CD8-positive, alpha-beta memory T cell (primary cell): ENCODE data around the gene CACHD1. TPM values are rescaled to one million over a fixed set of nuclear protein-coding genes. Genes with fewer than 3 reads are reported as not detected.

Experiments
- CTCF ChIA-PET: fragments of 350-600 bp; sonication (Branson Sonifier 250); formaldehyde crosslinking; loops from one replicate; lab custom pipeline; 2021; ENCODE audit warnings: antibody characterized with exemption; lab: Charles Lee
- POLR2A ChIA-PET: fragments of 350-600 bp; sonication (Branson Sonifier 250); formaldehyde crosslinking; loops from one replicate; lab custom pipeline; 2021; ENCODE audit warnings: antibody characterized with exemption; lab: Charles Lee
- DNase-seq, 5 donors: peaks; one replicate each; pipeline versions ENCODE4 v3.0.0 to v3.0.0-alpha.2; 2020 to 2022; ENCODE audit warnings: mixed read lengths in 1 of 5
- H3K27ac ChIP-seq: one replicate; pipeline ENCODE4 v1.7.0; 2013; ENCODE audit warnings: low read depth, mild to moderate bottlenecking, low read length, moderate library complexity
- H3K27me3 ChIP-seq: 2 replicates; pipeline ENCODE4 v1.7.0; 2013; ENCODE audit warnings: low read length, mild to moderate bottlenecking; ENCODE audit not compliant: insufficient read depth, poor library complexity, severe bottlenecking
- H3K36me3 ChIP-seq: 2 replicates; pipeline ENCODE4 v1.7.0; 2013; ENCODE audit warnings: mild to moderate bottlenecking, low read length, moderate library complexity; ENCODE audit not compliant: insufficient read depth
- H3K4me1 ChIP-seq: 2 replicates; pipeline ENCODE4 v1.7.0; 2013; ENCODE audit warnings: mild to moderate bottlenecking, low read length, moderate library complexity; ENCODE audit not compliant: insufficient read depth
- H3K4me3 ChIP-seq: 2 replicates; pipeline ENCODE4 v1.7.0; 2013; ENCODE audit warnings: mild to moderate bottlenecking, low read length
- H3K9me3 ChIP-seq: 2 replicates; pipeline ENCODE4 v1.7.0; 2013; ENCODE audit warnings: mild to moderate bottlenecking, low read length
- H3K27ac Mint-ChIP-seq, 8 donors: one replicate each; pipeline ENCODE4 v1.8.0; 2020 to 2021; ENCODE audit warnings: mixed read lengths in 8 of 8, mild to moderate bottlenecking in 6 of 8, inconsistent platforms in 3 of 8, moderate library complexity in 3 of 8
- H3K27me3 Mint-ChIP-seq, 2 donors: one replicate each; pipeline ENCODE4 v1.8.0; 2020 to 2021; ENCODE audit warnings: mixed read lengths in 2 of 2, mild to moderate bottlenecking in 1 of 2, moderate library complexity in 1 of 2
- H3K36me3 Mint-ChIP-seq, 3 donors: one replicate each; pipeline ENCODE4 v1.8.0; 2020 to 2021; ENCODE audit warnings: mixed read lengths in 3 of 3, inconsistent platforms in 1 of 3, mild to moderate bottlenecking in 1 of 3
- H3K4me1 Mint-ChIP-seq, 3 donors: one replicate each; pipeline ENCODE4 v1.8.0; 2020 to 2021; ENCODE audit warnings: mixed read lengths in 3 of 3, inconsistent platforms in 1 of 3, mild to moderate bottlenecking in 1 of 3
- H3K4me3 Mint-ChIP-seq, 7 donors: one replicate each; pipeline ENCODE4 v1.8.0; 2020 to 2021; ENCODE audit warnings: mixed read lengths in 7 of 7, mild to moderate bottlenecking in 6 of 7, moderate library complexity in 4 of 7, inconsistent platforms in 2 of 7
- H3K9me3 Mint-ChIP-seq, 5 donors: one replicate each; pipeline ENCODE4 v1.8.0; 2020 to 2022; ENCODE audit warnings: mixed read lengths in 5 of 5, mild to moderate bottlenecking in 3 of 5, moderate library complexity in 2 of 5, inconsistent platforms in 1 of 5
- polyA plus RNA-seq: library from polyadenylated mRNA; unstranded; fragments of 300-500 nt; fragmentation: Illumina TruSeq; gene quantifications from one replicate; pipeline ENCODE4 v1.2.3, GENCODE V29; 2021
- total RNA-seq, 2 experiments: library from RNA; stranded (reverse); gene quantifications; one replicate each; pipeline ENCODE4 v1.2.3, GENCODE V29; 2021

The CACHD1 gene
- total and polyA plus RNA-seq, 3 experiments from 2014 or later, result 0.35 TPM; not detected in 1

DNA sequence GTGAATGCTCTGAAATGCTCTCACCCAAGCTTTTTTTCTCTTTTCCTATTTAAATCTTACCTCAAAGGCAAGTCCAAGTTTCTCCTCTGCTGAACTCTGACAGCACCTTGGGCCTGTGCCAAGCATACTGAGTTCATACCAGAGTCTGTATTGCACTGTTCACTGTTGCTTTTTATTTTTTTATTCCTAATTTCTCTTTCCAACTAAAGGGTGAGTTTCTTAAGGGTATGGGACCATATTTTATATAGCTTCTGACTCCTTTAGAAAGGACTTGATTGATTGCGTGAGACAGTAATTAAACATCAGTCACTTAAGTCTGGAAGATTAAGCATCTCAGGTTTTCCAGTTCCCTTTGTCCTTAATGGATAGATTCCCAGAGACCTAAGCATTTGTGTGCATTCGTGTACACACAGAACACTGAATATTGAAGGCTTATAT is 69.9 kb downstream of the CACHD1 start:
- Mint-ChIP-seq H3K4me3 (no peak overlapping the region), H3K27me3 (peaks cover 8 to 20% of the 10 kb centered on the region in 2 donors), H3K27ac (no peak overlapping the region), H3K4me1 (peaks cover 2 to 16% (median 15%) of the 10 kb centered on the region in 3 donors), H3K9me3 (peaks cover 0 to 5% (median 0%) of the 10 kb centered on the region in 5 donors), H3K36me3 (no peaks in the 10 kb centered on the region)
- DNase-seq, result no peak
- peaks cover 34% of the 10 kb centered on the region for H3K4me1 ChIP-seq
- POLR2A ChIA-PET, result no interaction called here
- no peaks in the 10 kb centered on the region for H3K27me3 ChIP-seq
- H3K27ac ChIP-seq, result no peak overlapping the region
- no peaks in the 10 kb centered on the region for H3K9me3 ChIP-seq
- no peak overlapping the region for H3K4me3 ChIP-seq
- H3K36me3 ChIP-seq, result no peaks in the 10 kb centered on the region
- CTCF ChIA-PET, result no interaction called here

DNA sequence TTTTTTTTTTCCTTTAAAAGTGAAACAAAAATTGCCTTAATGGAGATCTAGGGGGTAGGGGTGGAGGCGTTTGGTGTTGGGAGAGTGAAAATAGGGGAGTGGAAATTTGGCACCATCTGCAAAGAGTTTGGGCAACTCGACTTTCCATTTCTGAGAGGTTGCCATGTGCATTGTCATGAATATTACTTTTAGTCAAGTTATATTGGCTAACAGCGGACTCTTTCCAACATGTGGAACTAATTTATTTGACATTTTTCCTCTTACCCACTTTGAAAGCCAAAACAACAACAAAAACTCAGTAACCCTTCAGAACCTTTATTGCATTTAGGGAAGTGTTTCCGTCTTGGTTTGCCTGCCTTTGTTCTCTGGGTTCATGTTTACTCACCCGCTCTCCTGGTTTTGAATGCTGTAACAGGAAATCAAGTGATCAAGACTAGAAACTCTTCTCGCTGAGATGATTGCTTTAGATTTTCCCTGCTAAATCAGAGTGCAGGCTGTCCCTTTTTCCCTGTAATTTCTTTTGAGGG is 70.4 kb downstream of the CACHD1 start:
- Histone ChIP-seq H3K4me3 (no peak overlapping the region), H3K4me1 (peaks cover 39% of the 10 kb centered on the region), H3K9me3 (no peaks in the 10 kb centered on the region), H3K36me3 (no peaks in the 10 kb centered on the region), H3K27me3 (no peaks in the 10 kb centered on the region), H3K27ac (no peak overlapping the region)
- ChIA-PET POLR2A (no interaction called here), CTCF (no interaction called here)
- Mint-ChIP-seq H3K4me1 (peaks cover 5 to 21% (median 20%) of the 10 kb centered on the region in 3 donors), H3K36me3 (no peaks in the 10 kb centered on the region), H3K4me3 (no peak overlapping the region), H3K9me3 (peaks cover 0 to 5% (median 0%) of the 10 kb centered on the region in 5 donors), H3K27me3 (peaks cover 8 to 20% of the 10 kb centered on the region in 2 donors), H3K27ac (no peak overlapping the region)
- peak in 1 of 5 donors; percentile 51 for DNase-seq

DNA sequence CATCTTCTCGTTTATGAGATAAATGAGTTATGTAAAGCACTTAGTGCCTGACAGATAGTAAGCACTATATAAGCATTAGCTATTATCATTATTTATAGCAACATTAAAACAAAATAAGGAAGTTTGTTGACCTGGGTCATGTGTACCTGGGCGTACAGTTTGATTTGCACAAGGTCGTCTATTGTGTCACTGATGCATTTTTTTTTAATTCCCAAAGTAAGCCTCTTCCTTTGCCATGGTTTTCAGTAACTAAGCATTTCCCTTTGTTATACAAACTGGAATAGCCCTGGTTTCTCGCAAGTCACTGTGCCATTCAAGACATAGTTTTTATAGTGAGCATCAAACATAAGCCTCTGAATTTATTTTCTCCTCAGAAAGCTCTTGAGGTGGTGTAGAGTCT is 72.2 kb downstream of the CACHD1 start:
- H3K36me3 ChIP-seq, result no peaks in the 10 kb centered on the region
- no peaks in the 10 kb centered on the region for H3K36me3 Mint-ChIP-seq
- peaks cover 0 to 5% (median 0%) of the 10 kb centered on the region in 5 donors for H3K9me3 Mint-ChIP-seq
- no peak overlapping the region for H3K4me3 Mint-ChIP-seq
- no peak overlapping the region for H3K4me3 ChIP-seq
- CTCF ChIA-PET, result no interaction called here
- peaks cover 43% of the 10 kb centered on the region for H3K4me1 ChIP-seq
- peaks cover 5 to 20% of the 10 kb centered on the region in 2 donors for H3K27me3 Mint-ChIP-seq
- peaks cover 5 to 26% (median 24%) of the 10 kb centered on the region in 3 donors for H3K4me1 Mint-ChIP-seq
- POLR2A ChIA-PET, result no interaction called here
- DNase-seq, result no peak
- no peak overlapping the region for H3K27ac ChIP-seq
- H3K9me3 ChIP-seq, result no peaks in the 10 kb centered on the region
- no peaks in the 10 kb centered on the region for H3K27me3 ChIP-seq
- no peak overlapping the region for H3K27ac Mint-ChIP-seq

DNA sequence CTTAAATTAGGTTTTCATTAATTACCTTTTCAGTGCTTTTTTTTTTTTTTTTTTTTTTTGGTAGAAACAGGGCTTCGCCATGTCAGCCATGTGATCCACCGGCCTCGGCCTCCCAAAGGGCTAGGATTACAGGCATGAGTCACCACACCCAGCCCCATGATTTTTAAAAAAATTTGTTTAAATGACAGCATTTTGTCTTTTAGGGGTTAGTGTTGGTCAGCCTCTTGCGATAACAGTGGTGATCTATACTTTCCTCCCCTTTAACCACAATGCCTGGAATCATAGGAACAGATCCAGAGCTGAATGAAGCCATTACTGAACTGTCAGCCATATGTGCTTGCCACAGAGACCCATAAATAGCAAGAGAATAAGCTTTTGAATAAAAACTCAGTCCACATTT is 73.9 kb downstream of the CACHD1 start:
- Mint-ChIP-seq H3K4me1 (peaks cover 5 to 26% (median 24%) of the 10 kb centered on the region in 3 donors), H3K9me3 (peaks cover 0 to 5% (median 0%) of the 10 kb centered on the region in 5 donors), H3K36me3 (no peaks in the 10 kb centered on the region), H3K4me3 (no peak overlapping the region), H3K27ac (no peak overlapping the region), H3K27me3 (peaks cover 6 to 20% of the 10 kb centered on the region in 2 donors)
- Histone ChIP-seq H3K4me1 (peaks cover 41% of the 10 kb centered on the region), H3K27ac (no peak overlapping the region), H3K27me3 (no peaks in the 10 kb centered on the region), H3K4me3 (no peak overlapping the region), H3K36me3 (no peaks in the 10 kb centered on the region), H3K9me3 (no peaks in the 10 kb centered on the region)
- ChIA-PET POLR2A (no interaction called here), CTCF (no interaction called here)
- no peak for DNase-seq

DNA sequence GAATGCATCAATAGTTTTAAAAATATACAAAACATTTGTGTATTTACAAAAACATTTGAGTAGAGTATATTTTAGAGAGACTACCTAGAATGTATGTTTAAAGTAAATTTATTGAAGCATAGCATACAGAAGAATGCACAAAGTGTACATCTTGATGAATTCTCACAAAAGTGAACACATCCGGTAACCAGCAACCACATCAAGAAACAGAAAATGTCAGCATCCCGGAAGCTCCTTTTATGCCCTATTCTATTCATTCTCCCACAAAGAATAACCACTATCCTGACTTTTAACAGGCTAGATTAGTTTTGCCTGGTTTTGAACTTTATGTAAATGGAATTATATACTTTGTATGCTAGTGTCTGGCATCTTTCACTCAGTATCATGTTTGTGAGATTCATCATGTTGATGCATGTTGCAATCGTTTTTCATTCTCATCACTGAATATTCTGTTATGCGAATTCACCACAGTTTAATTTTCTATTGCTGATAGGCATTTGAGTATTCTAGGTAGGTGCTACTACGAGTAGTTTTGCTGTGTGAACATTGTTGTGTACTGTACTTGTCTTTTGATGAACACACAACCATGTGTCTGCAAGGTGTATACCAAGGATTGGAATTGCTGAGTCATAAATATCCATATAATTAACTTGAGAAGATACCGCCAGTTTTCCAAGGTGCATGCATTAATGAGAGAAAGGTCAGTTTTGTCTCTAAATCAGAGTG is 75.4 kb downstream of the CACHD1 start:
- no peak overlapping the region for H3K4me3 Mint-ChIP-seq

DNA sequence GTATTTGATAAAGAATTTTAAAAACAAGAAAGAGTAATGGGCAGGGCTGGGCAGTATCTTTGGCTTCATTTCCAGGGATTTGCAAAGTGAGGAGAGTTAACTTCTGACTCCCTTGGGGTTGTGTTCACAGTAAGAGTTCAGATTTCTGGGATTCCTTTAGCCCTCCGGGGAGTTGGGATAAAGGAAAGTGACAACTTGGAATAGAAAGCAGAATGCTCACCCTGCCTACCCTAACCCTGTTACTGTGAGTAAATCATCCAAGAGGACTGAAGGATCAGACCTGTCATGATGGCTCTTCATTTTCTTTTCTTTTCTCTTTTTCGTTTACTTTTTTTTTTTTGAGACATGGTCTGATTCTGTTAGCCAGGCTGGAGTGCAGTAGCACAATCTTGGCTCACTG is 76.1 kb downstream of the CACHD1 start:
- Histone ChIP-seq H3K4me1 (peaks cover 33% of the 10 kb centered on the region), H3K27ac (no peak overlapping the region), H3K9me3 (no peaks in the 10 kb centered on the region), H3K36me3 (no peaks in the 10 kb centered on the region), H3K27me3 (no peaks in the 10 kb centered on the region), H3K4me3 (no peak overlapping the region)
- ChIA-PET CTCF (no interaction called here), POLR2A (no interaction called here)
- H3K4me3 Mint-ChIP-seq, result no peak overlapping the region
- peaks cover 0 to 3% (median 0%) of the 10 kb centered on the region in 5 donors for H3K9me3 Mint-ChIP-seq
- H3K27me3 Mint-ChIP-seq, result peaks cover 6 to 14% of the 10 kb centered on the region in 2 donors
- H3K27ac Mint-ChIP-seq, result no peak overlapping the region
- H3K4me1 Mint-ChIP-seq, result peaks cover 7 to 26% (median 25%) of the 10 kb centered on the region in 3 donors
- no peak for DNase-seq
- no peaks in the 10 kb centered on the region for H3K36me3 Mint-ChIP-seq

More for the DNA sequence above, 75.4 kb downstream of the CACHD1 start:
- H3K27ac ChIP-seq, result no peak overlapping the region
- Mint-ChIP-seq H3K27ac (peak overlapping the region in 1 of 8 donors; percentile 36), H3K4me1 (peaks cover 5 to 25% (median 23%) of the 10 kb centered on the region in 3 donors), H3K36me3 (no peaks in the 10 kb centered on the region), H3K27me3 (peaks cover 6 to 18% of the 10 kb centered on the region in 2 donors), H3K9me3 (peaks cover 0 to 5% (median 0%) of the 10 kb centered on the region in 5 donors)
- H3K36me3 ChIP-seq, result no peaks in the 10 kb centered on the region
- no peak overlapping the region for H3K4me3 ChIP-seq
- H3K4me1 ChIP-seq, result peaks cover 33% of the 10 kb centered on the region
- no peaks in the 10 kb centered on the region for H3K9me3 ChIP-seq
- H3K27me3 ChIP-seq, result no peaks in the 10 kb centered on the region
- peak in 2 of 5 donors; percentile 7 to 67 for DNase-seq
- POLR2A ChIA-PET, result no interaction called here
- CTCF ChIA-PET, result no interaction called here

DNA sequence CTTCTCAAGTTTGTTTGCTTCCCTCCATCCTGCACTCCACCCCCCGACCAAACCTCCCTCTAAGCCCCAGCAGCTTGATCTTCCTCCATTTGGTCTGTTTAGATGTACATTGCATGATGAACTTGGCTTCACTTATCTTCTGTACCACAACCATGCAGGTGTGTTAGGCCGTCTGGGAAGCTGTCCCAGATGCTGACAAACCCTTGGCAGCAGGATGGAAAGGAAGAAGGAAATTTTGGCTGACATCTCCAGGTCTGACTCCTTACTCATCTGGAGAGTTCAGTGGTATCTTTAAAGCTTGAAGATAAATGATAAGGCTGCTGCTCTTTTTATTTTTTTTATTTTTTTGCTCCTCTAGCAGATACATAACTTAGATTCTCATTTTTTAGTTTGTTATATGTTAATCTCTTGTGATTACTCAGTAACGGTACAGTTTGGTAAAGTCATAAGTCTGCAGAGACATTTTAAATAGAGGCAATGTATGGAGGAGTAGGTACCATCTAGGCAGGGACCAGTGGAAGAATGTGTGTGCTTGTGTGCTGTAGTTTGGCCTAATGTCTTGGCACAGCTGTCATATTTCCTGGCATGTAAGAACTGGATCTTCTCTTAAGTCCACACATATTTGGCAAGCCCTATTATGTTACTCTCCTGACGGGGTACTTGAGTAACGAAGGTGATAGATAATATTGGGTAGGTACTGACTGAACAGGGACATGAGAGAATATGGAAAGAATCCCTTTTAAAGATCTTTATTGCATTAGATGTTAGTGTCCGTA is 79.7 kb downstream of the CACHD1 start:
- DNase-seq, result no peak
- ChIA-PET CTCF (no interaction called here), POLR2A (no interaction called here)
- H3K27ac Mint-ChIP-seq, result peak overlapping the region in 1 of 8 donors; percentile 41
- Histone ChIP-seq H3K27me3 (no peaks in the 10 kb centered on the region), H3K36me3 (no peaks in the 10 kb centered on the region), H3K27ac (no peak overlapping the region), H3K4me3 (no peak overlapping the region), H3K4me1 (peaks cover 30% of the 10 kb centered on the region), H3K9me3 (no peaks in the 10 kb centered on the region)
- H3K27me3 Mint-ChIP-seq, result peaks cover 7 to 20% of the 10 kb centered on the region in 2 donors
- peaks cover 9 to 28% (median 25%) of the 10 kb centered on the region in 3 donors for H3K4me1 Mint-ChIP-seq
- peak overlapping the region in 1 of 7 donors; percentile 28 for H3K4me3 Mint-ChIP-seq
- H3K9me3 Mint-ChIP-seq, result no peaks in the 10 kb centered on the region
- H3K36me3 Mint-ChIP-seq, result no peaks in the 10 kb centered on the region

DNA sequence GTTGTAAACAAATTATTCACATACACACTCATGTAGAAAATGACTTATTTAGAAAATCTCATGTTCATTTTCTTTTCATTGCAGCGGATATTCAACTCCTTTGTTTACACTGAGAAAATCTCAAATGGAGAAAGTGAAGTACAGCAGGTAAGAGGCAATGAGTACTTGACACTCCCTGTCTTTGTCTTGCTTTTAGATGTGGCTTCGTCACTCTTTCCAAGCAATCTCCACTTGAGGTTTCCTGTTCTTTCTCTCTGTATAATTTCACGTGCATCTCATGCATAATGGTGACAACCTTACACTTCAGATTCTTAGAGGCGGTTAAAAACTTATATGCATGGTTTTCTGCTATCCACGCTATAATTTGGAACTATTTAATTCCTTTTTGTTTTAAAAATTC is 80.6 kb downstream of the CACHD1 start:
- no peaks in the 10 kb centered on the region for H3K36me3 Mint-ChIP-seq
- no peak overlapping the region for H3K27ac Mint-ChIP-seq
- H3K4me3 Mint-ChIP-seq, result no peak overlapping the region
- no peaks in the 10 kb centered on the region for H3K27me3 ChIP-seq
- POLR2A ChIA-PET, result no interaction called here
- no peaks in the 10 kb centered on the region for H3K9me3 ChIP-seq
- H3K36me3 ChIP-seq, result no peaks in the 10 kb centered on the region
- no peak overlapping the region for H3K4me3 ChIP-seq
- peaks cover 7 to 24% of the 10 kb centered on the region in 2 donors for H3K27me3 Mint-ChIP-seq
- H3K9me3 Mint-ChIP-seq, result peaks cover 0 to 2% (median 0%) of the 10 kb centered on the region in 5 donors
- CTCF ChIA-PET, result no interaction called here
- peaks cover 6 to 19% (median 16%) of the 10 kb centered on the region in 3 donors for H3K4me1 Mint-ChIP-seq
- H3K4me1 ChIP-seq, result peaks cover 21% of the 10 kb centered on the region
- peak in 2 of 5 donors; percentile 1 to 65 for DNase-seq
- H3K27ac ChIP-seq, result no peak overlapping the region
